DND-41 (cell line): Measurements from ENCODE around the gene TRIP13.

Source experiments
- CTCF ChIP-seq: IDR thresholded peaks from 2 replicates; pipeline ENCODE4 v1.5.1; 2012; ENCODE audit warnings: borderline replicate concordance, low read length, moderate library complexity, mild to moderate bottlenecking; ENCODE audit not compliant: poor library complexity, severe bottlenecking; ENCODE audit errors: extremely low read depth
- EZH2 ChIP-seq: IDR thresholded peaks from 3 replicates; pipeline ENCODE4 v1.6.1; 2012; ENCODE audit warnings: borderline replicate concordance, low read depth, mild to moderate bottlenecking, moderate library complexity, low read length, inconsistent platforms; ENCODE audit not compliant: severe bottlenecking

GRCh38 chr5:908172-908571 is 15.5 kb downstream of the TRIP13 start:
- TF ChIP-seq CTCF: no peak
- no peak for TF ChIP-seq EZH2
